MM.1S (cell line): ENCODE measurements around the gene TBX1.

Experiments
- CTCF ChIP-seq: fragments of 300-600 bp; sonication (generic); IDR thresholded peaks from 2 replicates; pipeline ENCODE4 v1.5.1; 2016; ENCODE audit warnings: antibody characterized with exemption, low read length, mixed read lengths
- EZH2 ChIP-seq: fragments of 300-600 bp; sonication (generic); optimal IDR thresholded peaks from 2 replicates; pipeline ENCODE3; 2017; ENCODE audit warnings: low read depth, mild to moderate bottlenecking, antibody characterized with exemption, low read length, mixed read lengths
- EZH2phosphoT487 ChIP-seq: fragments of 300-600 bp; sonication (generic); IDR thresholded peaks from 2 replicates; pipeline ENCODE4 v1.6.1; 2018; ENCODE audit warnings: antibody characterized with exemption, low read length

DNA sequence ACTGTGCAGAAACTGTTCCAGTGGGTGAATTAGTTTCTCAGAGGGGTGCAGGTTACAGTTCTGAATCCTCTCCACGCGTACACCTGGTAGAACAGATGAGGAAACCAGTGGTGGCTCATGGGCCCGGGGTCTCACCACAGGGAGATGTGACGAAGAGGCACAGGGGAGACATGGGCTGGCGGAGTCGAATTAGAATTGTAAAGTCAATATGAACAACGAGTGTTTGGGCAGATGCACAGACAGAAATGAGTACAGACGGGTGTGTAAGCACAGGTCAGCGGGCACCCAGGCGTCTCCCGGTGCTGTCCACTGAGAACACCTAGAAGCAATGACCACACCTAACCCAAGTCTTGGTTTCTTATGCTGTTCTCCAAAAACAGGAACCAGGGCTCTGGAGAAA, 52.3 kb downstream of the TBX1 start:
- TF ChIP-seq CTCF (no peak), EZH2 (no peak), EZH2phosphoT487 (no peak)
